Endothelial cell of umbilical vein (primary cell): ENCODE data around the gene KPTN. TPM values are rescaled to one million over a fixed set of nuclear protein-coding genes. Genes with fewer than 3 reads are reported as not detected.

Source experiments
- BruUV-seq: library from RNA; stranded (reverse); fragments of 400-500 nt; replicated peaks from 2 replicates; lab custom pipeline; 2021; lab: Mats Ljungman, UMichigan
- CTCF ChIA-PET: fragments of 300-600, 350-600 bp; sonication (Branson Sonifier 250); formaldehyde crosslinking; loops from one replicate; lab custom pipeline; 2021; ENCODE audit warnings: antibody characterized with exemption, inconsistent platforms; lab: Charles Lee
- POLR2A ChIA-PET: fragments of 300-600, 350-600 bp; sonication (Branson Sonifier 250); formaldehyde crosslinking; loops from one replicate; lab custom pipeline; 2021; ENCODE audit warnings: antibody characterized with exemption, inconsistent platforms; lab: Charles Lee
- DNase-seq: peaks from one replicate; pipeline ENCODE4 v3.0.0-alpha.2; 2011; ENCODE audit warnings: low read depth, low spot score
- FAIRE-seq: peaks from 2 replicates; lab custom pipeline; 2011; peaks lifted over from hg19 to GRCh38; lab: Jason Lieb, UNC
- H2AFZ ChIP-seq: 2 replicates; pipeline ENCODE4 v1.6.0; 2012; ENCODE audit warnings: low read depth, low read length, control low read depth, inconsistent platforms
- H3K27ac ChIP-seq: 2 replicates; pipeline ENCODE4 v1.5.1; 2011; ENCODE audit warnings: low read depth, mild to moderate bottlenecking, control low read depth, low read length, moderate library complexity; ENCODE audit not compliant: insufficient read depth
- H3K27me3 ChIP-seq, 2 experiments: 2 replicates each; pipeline versions ENCODE4 v1.6.0 to v1.6.1; 2011; ENCODE audit warnings: low read length in 2 of 2, mixed read lengths in 1 of 2; ENCODE audit not compliant: control insufficient read depth in 2 of 2, insufficient read depth in 2 of 2
- H3K36me3 ChIP-seq, 2 experiments: 2 replicates in 1 of 2; 3 replicates in 1 of 2; pipeline ENCODE4 v1.5.1; 2011; ENCODE audit warnings: low read length in 2 of 2, mild to moderate bottlenecking in 1 of 2, moderate library complexity in 1 of 2; ENCODE audit not compliant: control insufficient read depth in 2 of 2, insufficient read depth in 2 of 2; ENCODE audit errors: extremely low read depth in 1 of 2
- H3K4me1 ChIP-seq: 3 replicates; pipeline ENCODE4 v1.5.1; 2011; ENCODE audit warnings: mild to moderate bottlenecking, low read length; ENCODE audit not compliant: control insufficient read depth, insufficient read depth; ENCODE audit errors: extremely low read depth
- H3K4me2 ChIP-seq: 2 replicates; pipeline ENCODE4 v1.6.1; 2011; ENCODE audit warnings: low read length, control low read depth, mixed read lengths; ENCODE audit not compliant: insufficient read depth
- H3K4me3 ChIP-seq, 3 experiments: fragments of 200-600 bp in 1 of 3; sonication (generic), shearing (Covaris generic) in 1 of 3; replicated peaks in 1 of 3; 2 replicates each; pipeline ENCODE4 v1.5.1; 2011 to 2016; ENCODE audit warnings: control low read depth in 3 of 3, low read length in 3 of 3, mild to moderate bottlenecking in 2 of 3, inconsistent platforms in 1 of 3, low read depth in 1 of 3, moderate library complexity in 1 of 3; ENCODE audit not compliant: insufficient read depth in 1 of 3
- H3K79me2 ChIP-seq: 2 replicates; pipeline ENCODE4 v1.6.0; 2012; ENCODE audit warnings: low read length, inconsistent platforms; ENCODE audit not compliant: control insufficient read depth, insufficient read depth
- H3K9ac ChIP-seq: replicated peaks from 2 replicates; pipeline ENCODE3; 2011; ENCODE audit warnings: low read length, control low read depth; ENCODE audit not compliant: insufficient read depth; ENCODE audit errors: extremely low read depth
- H3K9me1 ChIP-seq: replicated peaks from 3 replicates; pipeline ENCODE4 v1.6.0; 2011; ENCODE audit warnings: mild to moderate bottlenecking, low read length; ENCODE audit not compliant: control insufficient read depth, insufficient read depth; ENCODE audit errors: extremely low read depth
- H3K9me3 ChIP-seq: replicated peaks from 2 replicates; pipeline ENCODE4 v1.5.1; 2012; ENCODE audit warnings: low read length, inconsistent platforms; ENCODE audit not compliant: control insufficient read depth, insufficient read depth
- H4K20me1 ChIP-seq: replicated peaks from 2 replicates; pipeline ENCODE3; 2011; ENCODE audit warnings: mild to moderate bottlenecking, low read length; ENCODE audit not compliant: control insufficient read depth, insufficient read depth; ENCODE audit errors: extremely low read depth
- FOS ChIP-seq: IDR thresholded peaks from 2 replicates; pipeline ENCODE4 v1.6.1; 2011; ENCODE audit warnings: mild to moderate bottlenecking, low read length, moderate library complexity, borderline replicate concordance; ENCODE audit not compliant: insufficient read depth
- GATA2 ChIP-seq: IDR thresholded peaks from 2 replicates; pipeline ENCODE4 v1.7.0; 2011; ENCODE audit warnings: low read depth, mild to moderate bottlenecking, moderate library complexity, mixed read lengths, low read length; ENCODE audit not compliant: insufficient read length, insufficient read depth
- JUN ChIP-seq: IDR thresholded peaks from 2 replicates; pipeline ENCODE4 v1.6.1; 2011; ENCODE audit warnings: borderline replicate concordance, low read depth; ENCODE audit not compliant: insufficient read length, insufficient read depth
- MYC ChIP-seq: IDR thresholded peaks from one replicate; pipeline ENCODE4 v1.6.1; 2011; ENCODE audit warnings: mild to moderate bottlenecking, low read depth, low read length
- POLR2A ChIP-seq: IDR thresholded peaks from 2 replicates; pipeline ENCODE4 v1.6.1; 2012; ENCODE audit warnings: low read depth, mild to moderate bottlenecking, control low read depth, low read length
- POLR2AphosphoS5 ChIP-seq: IDR thresholded peaks from 2 replicates; pipeline ENCODE4 v1.6.1; 2012; ENCODE audit warnings: low read depth, mild to moderate bottlenecking, control low read depth, low read length, moderate library complexity; ENCODE audit not compliant: insufficient read depth
- dilution Hi-C: fragments of 300-500 bp; cut with MboI; formaldehyde crosslinking; loops from one replicate; pipeline ENCODE4 v1.15.0; 2019; ENCODE audit warnings: low sequenced_read_pairs; ENCODE audit not compliant: extremely low pct_ligation_motif_present
- intact Hi-C: fragments of 100-400 bp; cut with micrococcal nuclease; formaldehyde crosslinking; loops from one replicate; pipeline ENCODE4 v1.10.0; 2022
- polyA plus RNA-seq, 4 experiments: library from polyadenylated mRNA; depleted of rRNA in 3 of 4; stranded (reverse) in 3 of 4; unstranded in 1 of 4; fragments of >200 nt; gene quantifications; 2 replicates each; pipeline versions ENCODE4 v1.2.1 to v1.2.3, GENCODE V29; 2011 to 2012; ENCODE audit warnings: missing spikeins in 1 of 4
- total RNA-seq: library from RNA; stranded (reverse); gene quantifications from 2 replicates; pipeline ENCODE4 v1.2.3, GENCODE V29; 2021
- TF ChIP-seq, protein P1 (sequence below): IDR thresholded peaks from 2 replicates; pipeline ENCODE4 v1.6.1; 2011; ENCODE audit not compliant: insufficient read depth, insufficient read length

Gene KPTN
- total and polyA plus RNA-seq, 2 donors (not counting 3 experiments of a cell fraction or from before 2014, with no cell fraction given) = 14.7 to 15.5 TPM

DNA sequence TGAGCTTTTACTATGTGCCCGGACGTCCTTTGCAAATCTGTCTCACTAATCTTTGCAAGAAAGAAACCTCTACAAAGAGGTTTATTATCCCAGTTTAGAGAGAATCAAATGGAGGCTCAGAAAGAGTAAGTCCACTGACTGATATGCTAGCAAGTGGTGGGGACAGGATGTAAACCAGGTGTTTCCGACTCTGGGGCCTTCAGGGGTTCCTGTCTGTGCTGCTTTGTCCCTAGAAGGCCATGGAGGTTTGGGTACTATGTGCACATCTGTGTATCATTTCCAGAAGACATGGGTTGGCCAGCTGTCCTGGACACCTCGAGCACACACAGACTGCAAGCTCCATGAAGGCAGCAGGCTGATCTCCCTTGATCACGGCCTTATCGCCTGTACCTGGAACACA is 1.2 kb upstream of the KPTN start:
- Histone ChIP-seq H3K27me3 (no peaks in the 10 kb centered on the region), H2AFZ (no peak overlapping the region), H3K9ac (no peak overlapping the region), H3K9me1 (no peaks in the 10 kb centered on the region), H4K20me1 (no peaks in the 10 kb centered on the region), H3K9me3 (no peaks in the 10 kb centered on the region), H3K4me1 (peaks cover 3% of the 10 kb centered on the region), H3K79me2 (no peaks in the 10 kb centered on the region), H3K4me3 (no peak overlapping the region), H3K36me3 (peaks cover 0 to 11% of the 10 kb centered on the region in 2 experiments), H3K4me2 (peak overlapping the region; percentile 14), H3K27ac (no peak overlapping the region)
- no peak for DNase-seq
- POLR2A ChIA-PET = no interaction called here
- intact Hi-C loops (no loop called here), dilution Hi-C loops (no loop called here)
- CTCF ChIA-PET = interaction anchor here (1.7 to 1.8 kb wide), 3 partner anchors 57 to 222 kb away, joined by 6 to 10 read pairs (median 8); no protein-coding TSS in a partner anchor
- FAIRE-seq = no peak
- no peak for TF ChIP-seq JUN
- TF ChIP-seq, protein P1, sequence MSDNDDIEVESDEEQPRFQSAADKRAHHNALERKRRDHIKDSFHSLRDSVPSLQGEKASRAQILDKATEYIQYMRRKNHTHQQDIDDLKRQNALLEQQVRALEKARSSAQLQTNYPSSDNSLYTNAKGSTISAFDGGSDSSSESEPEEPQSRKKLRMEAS = no peak
- BruUV-seq = no TSS peak

DNA sequence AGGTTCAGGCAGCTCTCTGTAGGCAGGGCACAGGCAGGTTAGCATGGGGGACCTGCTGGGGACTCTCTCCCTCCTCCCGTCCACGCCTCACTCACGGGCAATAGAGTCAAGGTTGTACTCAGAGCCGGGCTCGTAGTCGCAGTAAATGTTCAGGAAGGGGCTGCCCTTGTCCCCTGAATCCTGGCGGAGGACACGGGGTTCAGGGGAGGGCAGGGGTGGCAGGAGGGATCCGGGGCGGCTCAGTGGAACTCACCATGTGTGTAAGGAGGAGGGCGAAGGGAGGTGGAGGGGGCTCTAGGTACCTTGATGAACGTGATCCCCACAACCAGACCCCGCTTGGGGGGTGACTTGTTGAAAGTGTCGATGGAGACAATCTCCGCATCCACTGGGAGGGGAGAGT is 819 bp downstream of the KPTN start:
- peaks cover 0 to 5% of the 10 kb centered on the region in 2 experiments for H3K36me3 ChIP-seq
- dilution Hi-C loops = no loop called here
- H3K27me3 ChIP-seq = no peaks in the 10 kb centered on the region
- H3K79me2 ChIP-seq = no peaks in the 10 kb centered on the region
- H4K20me1 ChIP-seq = no peaks in the 10 kb centered on the region
- ChIA-PET CTCF (interaction anchor here (0.9 to 1.8 kb wide), 23 partner anchors 9 to 260 kb away, joined by 3 to 16 read pairs (median 4); partner anchors contain the start of genes DHX34, EHD2 and NAPA), POLR2A (interaction anchor here (0.6 kb wide), 1 partner anchor 195 kb away, joined by 3 read pairs; no protein-coding TSS in a partner anchor)
- no peak for FAIRE-seq
- H3K4me2 ChIP-seq = peak overlapping the region; percentile 75
- H3K4me3 ChIP-seq = peak overlapping the region in 1 of 3 experiments; percentile 39
- no peak for DNase-seq
- no peaks in the 10 kb centered on the region for H3K9me1 ChIP-seq
- peaks cover 3% of the 10 kb centered on the region for H3K4me1 ChIP-seq
- H3K9ac ChIP-seq = no peak overlapping the region
- no TSS peak for BruUV-seq
- TF ChIP-seq, protein P1 = no peak
- no peak for TF ChIP-seq GATA2
- no peak for TF ChIP-seq FOS
- TF ChIP-seq MYC = no peak
- TF ChIP-seq POLR2A = no peak
- TF ChIP-seq POLR2AphosphoS5 = no peak
- H3K9me3 ChIP-seq = no peaks in the 10 kb centered on the region
- no peak overlapping the region for H3K27ac ChIP-seq
- H2AFZ ChIP-seq = peak overlapping the region; percentile 88
- intact Hi-C loops = loop anchor here (1.0 to 5.0 kb wide), 2 partner anchors 56 to 215 kb away; no protein-coding TSS in a partner anchor
